HL-60 (cell line): ENCODE measurements around the gene ANXA11.
A peak's percentile ranks its signal among the peaks of the same experiment; 100 is the strongest.

ENCODE experiments used
- DNase-seq, 2 experiments: peaks; one replicate each; pipeline ENCODE4 v3.0.0-alpha.2; 2010 to 2020; ENCODE audit warnings: low read depth in 1 of 2, low spot score in 1 of 2
- H3K27ac ChIP-seq: fragments of 250-450 bp; sonication (Bioruptor Pico); replicated peaks from 2 replicates; pipeline ENCODE4 v1.5.1; 2020; ENCODE audit warnings: mild to moderate bottlenecking, moderate library complexity
- H3K27me3 ChIP-seq: fragments of 250-450 bp; sonication (Bioruptor Pico); 2 replicates; pipeline ENCODE4 v1.5.1; 2021; ENCODE audit warnings: mild to moderate bottlenecking, moderate library complexity; ENCODE audit not compliant: insufficient read depth, poor library complexity, severe bottlenecking
- H3K4me3 ChIP-seq: replicated peaks from 2 replicates; pipeline ENCODE4 v1.5.1; 2011; ENCODE audit warnings: mild to moderate bottlenecking, control low read depth, low read length; ENCODE audit not compliant: insufficient read depth
- CTCF ChIP-seq: IDR thresholded peaks from one replicate; pipeline ENCODE4 v1.5.1; 2011; ENCODE audit warnings: low read length, control low read depth, inconsistent platforms; ENCODE audit not compliant: insufficient read depth
- GABPA ChIP-seq: IDR thresholded peaks from 2 replicates; pipeline ENCODE4 v1.6.1; 2012; ENCODE audit warnings: low read depth
- POLR2AphosphoS5 ChIP-seq: IDR thresholded peaks from 2 replicates; pipeline ENCODE4 v1.6.1; 2012; ENCODE audit warnings: low read depth
- REST ChIP-seq: IDR thresholded peaks from 2 replicates; pipeline ENCODE4 v1.6.1; 2012; ENCODE audit warnings: low read depth; ENCODE audit not compliant: insufficient replicate concordance
- SPI1 ChIP-seq: IDR thresholded peaks from 2 replicates; pipeline ENCODE4 v1.6.1; 2012; ENCODE audit warnings: low read depth, mild to moderate bottlenecking, borderline replicate concordance

Gene ANXA11

GRCh38 chr10:80200259-80200658 is 5.1 kb downstream of the ANXA11 start:
- H3K27me3 ChIP-seq = no peaks in the 10 kb centered on the region
- no peak for DNase-seq
- TF ChIP-seq CTCF = no peak
- TF ChIP-seq SPI1 = no peak
- TF ChIP-seq REST = no peak
- no peak for TF ChIP-seq GABPA
- no peak for TF ChIP-seq POLR2AphosphoS5
- no peak overlapping the region for H3K4me3 ChIP-seq
- peak overlapping the region; percentile 45 for H3K27ac ChIP-seq

- peak in 1 of 2 experiments; percentile 72 for DNase-seq
- Histone ChIP-seq H3K27ac (peak overlapping the region; percentile 45), H3K27me3 (no peaks in the 10 kb centered on the region), H3K4me3 (no peak overlapping the region)
- TF ChIP-seq POLR2AphosphoS5 (no peak), GABPA (0 out of 2 replicates have a peak, but pooled peaks have one; percentile 17), REST (no peak), CTCF (no peak), SPI1 (peak; percentile 61; the same call in 1 of the 2 replicates)
These were observed 5.5 kb downstream of the ANXA11 start for GRCh38 chr10:80199828-80200227.

GRCh38 chr10:80197972-80198916 is 7.1 kb downstream of the ANXA11 start:
- no peak for DNase-seq
- Histone ChIP-seq H3K27me3 (no peaks in the 10 kb centered on the region), H3K4me3 (no peak overlapping the region), H3K27ac (no peak overlapping the region; the same call in 1 of the 2 replicates)
- TF ChIP-seq REST = no peak
- TF ChIP-seq SPI1 = no peak
- TF ChIP-seq GABPA = no peak
- no peak for TF ChIP-seq CTCF
- TF ChIP-seq POLR2AphosphoS5 = no peak
